ENCODE data around the gene PGBD1.

Gene PGBD1

DNA sequence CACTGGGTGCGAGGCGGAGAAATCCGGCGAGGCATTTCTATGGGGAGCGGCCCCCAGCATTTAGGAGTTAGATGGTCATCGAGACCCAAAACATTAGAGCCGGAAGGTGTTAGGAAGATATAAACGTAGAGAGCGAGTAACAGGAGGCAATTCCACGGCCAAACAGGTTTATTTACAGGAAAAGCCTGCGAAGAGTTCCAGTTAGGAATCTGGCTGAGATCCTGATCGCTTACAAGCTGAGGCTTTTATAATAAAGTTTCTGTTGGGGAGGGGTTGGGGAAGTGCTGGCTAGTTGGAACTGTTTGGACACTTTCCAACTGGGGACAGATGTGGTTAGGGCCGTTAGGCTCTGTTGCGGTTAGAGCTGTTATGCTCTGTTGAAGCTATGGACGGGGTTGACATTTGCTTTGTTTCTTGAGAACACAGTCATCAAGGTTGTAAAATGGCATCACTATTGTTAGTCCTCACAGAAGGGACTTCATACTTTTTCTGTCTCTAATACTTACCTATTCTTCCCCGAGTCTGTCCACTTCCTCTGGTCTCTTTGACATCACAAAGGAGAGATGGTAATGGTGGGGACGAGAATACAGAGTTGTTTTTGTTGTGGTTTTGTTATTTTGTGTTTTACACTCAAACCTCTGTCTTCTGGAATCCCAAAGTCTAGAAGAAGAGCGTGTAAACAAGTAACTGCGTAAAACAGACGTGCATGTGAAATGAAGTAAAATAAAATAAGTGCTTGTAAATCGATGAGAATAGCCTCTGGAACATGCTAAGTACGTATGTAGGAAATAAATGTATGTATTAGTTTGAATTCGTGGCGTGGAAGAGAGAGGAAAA lies 55.1 kb downstream of the PGBD1 start:
- DNase-seq = peak; percentile 89

DNA sequence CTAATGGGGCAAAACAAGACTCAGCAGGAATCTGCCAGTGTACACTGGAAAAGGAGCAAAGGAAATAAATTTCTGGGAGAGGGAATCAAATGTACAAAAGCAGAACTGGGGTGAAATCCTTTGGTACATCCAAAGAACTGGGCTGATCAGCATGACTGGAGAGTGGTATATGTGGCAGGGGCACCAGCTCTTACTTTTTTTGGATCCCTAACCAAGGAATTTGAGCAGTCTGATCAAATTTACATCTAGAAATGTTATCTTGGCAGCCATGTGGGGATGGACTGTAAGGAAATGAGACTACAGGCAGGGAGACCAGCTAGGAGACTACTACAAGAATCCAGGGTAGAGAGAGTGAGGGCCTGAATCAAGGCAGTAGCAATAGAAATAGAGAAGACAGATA lies 55.7 kb downstream of the PGBD1 start:
- no peak for DNase-seq

DNA sequence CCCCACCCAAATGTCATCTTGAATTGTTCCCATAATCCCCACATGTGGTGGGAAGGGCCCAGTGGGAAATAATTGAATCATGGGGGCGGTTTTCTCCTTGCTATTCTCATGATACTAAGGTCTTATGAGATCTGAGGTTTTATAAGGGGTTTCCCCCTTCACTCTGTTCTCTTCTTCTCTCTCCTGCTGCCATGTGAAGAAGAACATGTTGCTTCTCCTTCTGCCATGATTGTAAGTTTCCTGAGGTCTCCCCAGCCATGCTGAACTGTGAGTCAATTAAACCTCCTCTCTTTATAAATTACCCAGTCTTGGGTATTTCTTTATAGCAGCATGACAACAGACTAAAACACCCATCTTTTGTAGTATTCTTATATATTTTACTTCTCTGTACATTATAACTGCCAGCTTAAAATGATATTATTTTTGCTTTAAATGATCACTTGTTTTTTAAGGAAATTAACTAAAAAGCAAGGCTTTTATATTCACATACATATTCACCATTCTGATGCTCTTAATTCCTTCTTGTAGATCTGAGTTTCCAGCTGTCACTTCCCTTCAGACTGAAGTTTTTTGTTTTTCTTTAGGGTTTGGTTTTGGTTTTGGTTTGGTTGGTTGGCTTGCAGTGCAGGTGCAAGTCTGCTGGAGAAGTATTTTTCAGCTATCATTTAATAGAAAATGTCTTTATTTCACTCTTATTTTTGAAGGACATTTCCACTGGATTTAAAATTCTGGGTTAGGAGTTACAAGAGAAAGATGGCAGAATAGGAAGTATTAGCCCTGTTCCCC lies 59.1 kb downstream of the PGBD1 start:
- DNase-seq = no peak

DNA sequence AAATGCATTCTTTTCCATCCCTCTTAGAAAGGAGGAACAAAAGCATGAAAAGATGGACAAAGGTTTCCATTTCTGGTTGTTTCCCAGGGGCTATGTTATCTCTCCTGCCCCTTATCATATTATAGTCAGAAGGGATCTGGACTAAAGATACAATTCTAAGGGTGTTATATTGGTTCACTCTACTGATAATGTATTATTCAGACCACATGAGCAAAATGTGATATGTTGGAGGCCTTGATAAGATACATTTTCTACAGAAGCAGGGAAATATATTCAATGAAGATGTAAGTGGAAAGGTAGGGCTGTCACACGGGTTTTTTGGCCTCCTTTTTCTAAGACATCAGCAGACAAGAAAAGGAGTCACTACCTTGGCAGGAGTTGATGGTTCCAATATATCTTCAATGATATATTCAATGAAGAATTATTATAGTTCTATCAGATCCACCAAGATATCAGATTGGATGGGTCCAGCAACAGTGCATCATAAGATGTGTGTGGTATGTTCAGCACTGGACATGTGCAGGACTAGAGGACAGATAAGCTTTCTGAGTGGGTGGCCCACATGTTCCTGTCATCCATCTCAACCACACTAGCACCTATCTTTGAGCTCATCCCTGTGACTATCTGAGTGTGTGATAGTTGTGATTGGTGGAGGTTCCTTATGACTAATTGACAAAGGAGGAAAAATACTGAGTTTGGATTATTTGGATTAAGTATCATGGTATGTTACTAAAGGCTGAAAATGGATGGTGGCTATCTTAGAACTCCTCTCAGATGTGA lies 62.7 kb downstream of the PGBD1 start:
- no peak for DNase-seq

DNA sequence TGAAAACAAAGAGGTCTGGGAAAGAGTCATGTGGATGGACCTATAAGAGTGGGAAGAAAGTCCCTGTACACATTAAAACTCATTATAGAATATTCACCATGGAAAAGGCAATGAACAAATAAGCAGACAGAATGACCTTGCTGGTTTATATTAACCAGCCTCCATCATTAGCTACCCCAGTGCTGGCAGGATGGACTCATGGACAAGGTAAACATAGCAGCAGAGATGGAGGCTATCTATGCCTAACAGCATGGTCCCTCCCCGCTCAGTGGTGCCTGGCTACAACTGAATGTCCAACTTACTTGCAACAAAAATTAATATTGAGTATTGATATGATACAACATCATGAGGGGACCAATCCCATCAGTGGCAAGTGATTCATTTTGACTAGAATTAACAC lies 63.8 kb downstream of the PGBD1 start:
- DNase-seq = no peak

DNA sequence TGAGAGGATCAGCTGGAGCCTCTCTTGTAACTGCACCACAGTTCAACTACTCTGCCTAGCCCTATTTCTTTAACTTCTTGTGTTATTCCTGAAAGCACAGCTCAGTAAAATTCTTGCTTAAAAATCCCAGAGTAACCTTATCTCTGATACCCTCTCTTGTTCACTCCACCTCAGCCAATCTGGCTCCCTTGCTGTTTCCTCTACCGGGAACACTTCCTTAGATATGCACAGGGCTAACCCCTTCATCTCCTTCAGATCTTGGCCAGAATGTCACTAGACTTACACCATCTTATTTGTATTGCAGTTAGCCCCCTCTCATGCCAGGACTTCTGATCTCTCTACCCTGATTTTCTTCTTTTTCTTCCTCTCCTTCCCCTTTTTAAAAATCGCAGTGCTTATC lies 65.7 kb downstream of the PGBD1 start:
- no peak for DNase-seq

DNA sequence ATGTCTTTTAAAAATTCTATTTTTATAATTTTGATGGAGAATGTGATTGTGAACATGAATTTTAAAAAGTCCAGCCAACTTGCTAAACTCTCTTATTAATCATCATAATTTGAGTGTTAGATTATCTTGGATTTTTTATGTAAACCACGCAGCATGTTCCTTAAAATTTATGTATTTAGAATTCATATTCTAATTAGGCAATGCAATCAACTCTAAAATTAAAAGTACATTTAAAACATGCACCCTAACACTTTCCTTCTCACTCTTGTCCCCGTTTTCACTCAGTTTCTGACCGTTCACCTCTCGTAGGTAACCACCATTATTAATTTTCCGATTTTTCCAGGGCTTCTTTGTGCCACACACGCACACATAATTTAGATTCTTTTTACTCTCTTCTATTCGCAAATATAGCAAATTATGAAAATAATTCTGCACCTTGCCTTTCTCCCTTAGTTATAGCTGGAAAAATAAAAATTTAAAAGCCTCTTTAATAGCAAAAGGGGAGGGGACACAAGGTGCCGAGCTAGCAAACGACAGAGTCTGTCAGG lies 68.0 kb downstream of the PGBD1 start:
- no peak for DNase-seq

DNA sequence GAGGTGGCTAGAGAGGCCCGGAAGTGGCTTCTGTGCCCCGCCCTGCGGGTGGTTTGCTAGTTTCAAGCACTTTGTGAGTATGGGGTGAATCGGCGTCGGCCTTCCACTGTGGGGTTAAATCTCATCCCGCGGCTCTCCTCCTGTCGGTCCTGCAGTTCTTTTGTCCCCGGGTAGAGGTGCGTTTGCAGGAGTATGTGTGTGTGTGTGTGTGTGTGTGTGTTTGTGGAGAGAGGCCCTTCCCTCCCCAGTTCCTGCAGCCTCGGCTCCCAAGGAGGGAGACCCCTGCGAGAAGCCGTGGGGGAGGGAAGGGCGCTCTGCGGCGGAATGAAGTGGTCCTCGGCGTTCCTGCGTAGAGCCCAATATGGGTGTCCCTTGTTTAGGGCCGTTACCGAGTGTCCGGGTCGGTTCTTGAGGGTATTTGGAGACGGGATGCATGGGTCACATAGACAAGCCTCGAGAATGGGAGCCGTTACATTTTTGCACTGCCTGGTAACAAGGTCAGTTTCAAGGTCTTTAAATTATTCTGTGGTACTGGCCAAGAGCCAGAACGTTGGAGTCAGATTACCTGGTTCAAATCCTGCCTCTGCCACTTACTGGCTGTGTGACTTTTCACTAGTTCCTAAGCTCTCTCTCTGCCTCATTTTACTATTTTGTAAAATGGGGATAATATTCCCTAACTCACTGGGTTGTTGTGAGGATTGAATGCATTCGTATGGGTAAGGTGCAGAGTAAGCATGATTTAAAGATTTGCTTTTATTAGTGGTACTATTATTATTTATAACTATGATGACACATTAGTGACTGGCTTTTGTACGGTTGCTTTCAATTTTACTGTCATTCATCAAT lies 68.7 kb downstream of the PGBD1 start, which contains the start of gene ZKSCAN3:
Gene ZKSCAN3, plus strand, starts transcription at position 56 of the 846 bp plus-strand sequence. CDS start 9,640 bp downstream, outside the sequence.
- peak; percentile 54 for DNase-seq

DNA sequence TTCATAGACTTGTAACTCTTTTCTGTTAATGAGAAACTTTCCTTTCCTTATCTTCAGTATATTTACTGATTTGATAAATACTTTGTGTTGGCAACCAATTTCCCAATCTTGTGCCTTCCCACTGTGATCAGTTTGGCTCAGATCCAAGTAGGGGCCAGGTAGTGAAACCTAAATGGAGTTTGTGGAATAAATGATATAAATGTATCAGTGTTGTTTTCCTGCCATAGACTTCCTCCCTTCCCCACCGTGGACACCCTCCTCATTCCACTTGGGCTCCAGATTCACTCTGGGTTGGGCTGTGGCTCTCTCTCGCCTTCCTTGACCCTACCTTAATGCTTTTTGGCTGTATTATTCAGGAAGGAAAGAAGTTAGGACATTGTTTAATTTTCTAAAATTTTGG lies 69.7 kb downstream of the PGBD1 start:
- DNase-seq = no peak

DNA sequence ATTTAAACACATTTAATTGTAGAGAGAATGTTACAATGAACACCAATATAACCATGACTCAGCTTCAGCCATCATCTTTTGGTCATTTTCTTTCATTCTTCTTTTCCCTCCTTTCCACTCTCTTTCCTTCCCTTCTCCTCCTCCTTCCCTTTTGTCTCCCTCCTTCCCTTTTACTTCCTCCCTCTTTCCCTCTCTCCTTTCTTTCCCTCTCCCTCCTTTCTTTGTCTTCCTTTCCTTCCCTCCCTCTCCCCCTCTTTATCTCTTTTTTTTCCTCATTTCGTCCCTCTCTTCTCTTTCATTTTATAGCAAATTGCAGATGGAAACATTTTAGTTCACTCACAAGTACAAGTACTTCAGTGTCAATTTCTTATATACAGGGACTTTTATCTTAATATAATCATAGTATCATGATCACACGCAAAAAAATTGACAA lies 70.1 kb downstream of the PGBD1 start:
- no peak for DNase-seq
